ENCODE data around the gene SLC22A1. TPM values are rescaled to one million over a fixed set of nuclear protein-coding genes. Genes with fewer than 3 reads are reported as not detected.
"Not testable (repeated sequence)": the region's sequence is repeated elsewhere in the genome, so short reads cannot be mapped to it uniquely, and the experiment has no call there.

Gene SLC22A1
- total and polyA plus RNA-seq, 7 donors, result 0.17 to 3.3 (median 0.89) TPM

DNA sequence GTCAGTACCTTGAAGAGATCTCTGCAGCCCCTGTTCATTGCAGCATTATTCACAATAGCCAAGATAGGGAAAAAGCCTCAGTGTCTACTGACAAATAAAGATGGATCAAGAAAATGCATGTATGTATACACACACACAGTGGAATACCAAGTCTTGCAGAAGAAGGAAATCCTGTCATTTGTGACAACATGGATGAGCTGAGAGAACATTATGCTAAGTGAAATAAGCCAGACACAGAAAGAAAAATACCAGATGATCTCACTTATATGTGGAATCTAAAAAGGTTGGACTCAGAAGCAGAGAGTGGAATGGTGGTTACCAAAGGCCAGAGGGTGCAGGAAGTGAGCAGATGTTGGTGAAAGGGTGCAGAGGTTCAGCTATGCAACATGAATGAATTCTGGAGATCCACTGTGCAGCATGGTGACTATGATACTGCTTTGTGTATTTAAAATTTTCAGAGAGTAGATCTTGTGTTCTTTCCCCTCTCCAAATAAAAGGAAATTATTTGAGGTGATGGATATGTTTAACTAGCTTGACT is 11.0 kb upstream of the SLC22A1 start:
- no peak overlapping the region for H3K4me3 ChIP-seq
- H3K4me1 ChIP-seq, result no peaks in the 10 kb centered on the region
- TF ChIP-seq, protein P1, sequence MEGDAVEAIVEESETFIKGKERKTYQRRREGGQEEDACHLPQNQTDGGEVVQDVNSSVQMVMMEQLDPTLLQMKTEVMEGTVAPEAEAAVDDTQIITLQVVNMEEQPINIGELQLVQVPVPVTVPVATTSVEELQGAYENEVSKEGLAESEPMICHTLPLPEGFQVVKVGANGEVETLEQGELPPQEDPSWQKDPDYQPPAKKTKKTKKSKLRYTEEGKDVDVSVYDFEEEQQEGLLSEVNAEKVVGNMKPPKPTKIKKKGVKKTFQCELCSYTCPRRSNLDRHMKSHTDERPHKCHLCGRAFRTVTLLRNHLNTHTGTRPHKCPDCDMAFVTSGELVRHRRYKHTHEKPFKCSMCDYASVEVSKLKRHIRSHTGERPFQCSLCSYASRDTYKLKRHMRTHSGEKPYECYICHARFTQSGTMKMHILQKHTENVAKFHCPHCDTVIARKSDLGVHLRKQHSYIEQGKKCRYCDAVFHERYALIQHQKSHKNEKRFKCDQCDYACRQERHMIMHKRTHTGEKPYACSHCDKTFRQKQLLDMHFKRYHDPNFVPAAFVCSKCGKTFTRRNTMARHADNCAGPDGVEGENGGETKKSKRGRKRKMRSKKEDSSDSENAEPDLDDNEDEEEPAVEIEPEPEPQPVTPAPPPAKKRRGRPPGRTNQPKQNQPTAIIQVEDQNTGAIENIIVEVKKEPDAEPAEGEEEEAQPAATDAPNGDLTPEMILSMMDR (IDR thresholded peaks at IDR 0.05), result no peak
- intact Hi-C loops (cut with DNase I), result no loop called here
- no peaks in the 10 kb centered on the region for H3K27me3 ChIP-seq (ENCODE audit: insufficient read depth in 3 of 3, low read length in 2 of 3)
- ATAC-seq, result no peak
- no peak overlapping the region for H3K27ac ChIP-seq
- DNase-seq, result no peak
- peaks cover 0 to 54% of the 10 kb centered on the region in 2 donors for H3K36me3 ChIP-seq (ENCODE audit: insufficient read depth in 1 of 2, low read depth in 1 of 2)
- no peaks in the 10 kb centered on the region for H3K9me3 ChIP-seq

DNA sequence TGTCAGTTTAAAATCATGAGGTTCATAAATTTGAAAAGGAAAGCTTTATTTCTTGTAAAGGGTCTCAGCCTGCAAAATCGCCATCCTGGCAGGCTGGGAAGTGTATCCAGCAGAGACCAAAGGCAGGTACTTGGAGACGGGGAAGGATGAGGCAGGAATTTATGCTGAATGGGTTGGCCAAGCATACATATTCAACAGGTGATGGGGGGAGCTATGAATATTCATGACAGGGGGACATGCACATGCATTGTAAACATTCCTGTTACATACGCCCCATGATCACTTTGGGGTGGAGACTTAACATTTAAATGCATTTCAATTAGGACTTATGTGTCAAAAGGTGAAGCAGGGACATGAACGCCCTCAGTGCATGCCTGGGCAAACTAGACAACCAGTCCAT is 9.8 kb upstream of the SLC22A1 start:
- TF ChIP-seq, protein P1 (IDR thresholded peaks at IDR 0.05), result no peak
- H3K4me1 ChIP-seq, result no peaks in the 10 kb centered on the region
- 73 to 85% (median 75%) methylated on average over 4 of the region's 4 CpGs for WGBS, 3 donors
- intact Hi-C loops (cut with DNase I), result no loop called here
- peaks cover 0 to 43% of the 10 kb centered on the region in 2 donors for H3K36me3 ChIP-seq (ENCODE audit: insufficient read depth in 1 of 2, low read depth in 1 of 2)
- no peak for DNase-seq
- H3K27me3 ChIP-seq (ENCODE audit: insufficient read depth in 3 of 3, low read length in 2 of 3), result no peaks in the 10 kb centered on the region
- ATAC-seq, result no peak
- no peak overlapping the region for H3K27ac ChIP-seq
- no peaks in the 10 kb centered on the region for H3K9me3 ChIP-seq
- H3K4me3 ChIP-seq, result no peak overlapping the region

DNA sequence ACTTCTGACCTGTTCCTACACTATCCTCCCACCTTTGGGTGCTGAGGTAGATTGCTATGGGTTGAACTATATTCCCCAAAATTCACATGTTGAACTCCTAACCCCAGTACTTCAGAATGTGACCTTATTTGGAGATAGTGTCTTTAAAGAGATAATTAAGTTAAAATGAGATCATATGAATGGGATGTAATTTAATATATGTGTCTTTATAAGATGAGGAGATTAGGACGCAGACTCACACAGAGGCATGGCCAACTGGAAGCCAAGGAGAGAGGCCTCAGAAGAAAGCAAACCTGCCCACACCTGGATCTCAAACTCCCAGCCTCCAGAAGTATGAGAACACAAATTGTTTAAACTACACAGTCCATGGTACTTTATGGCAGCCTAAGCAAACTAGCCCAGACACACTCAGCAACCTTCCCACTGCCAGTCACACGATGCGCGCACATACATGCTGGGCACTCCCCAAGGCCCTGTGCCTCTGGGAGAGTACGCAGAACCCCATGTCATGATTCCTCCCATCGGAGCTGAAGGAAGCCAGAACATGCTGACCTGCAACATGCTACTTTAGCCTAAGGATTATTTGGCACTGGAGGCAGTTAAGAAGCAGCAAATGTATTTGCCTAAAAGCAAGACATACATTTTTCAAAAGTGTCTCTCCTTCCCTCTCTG is 8.9 kb upstream of the SLC22A1 start:
- ATAC-seq, result no peak
- Histone ChIP-seq H3K36me3 (ENCODE audit: insufficient read depth in 1 of 2, low read depth in 1 of 2) (peaks cover 0 to 41% of the 10 kb centered on the region in 2 donors), H3K27ac (no peak overlapping the region), H3K4me3 (no peak overlapping the region), H3K27me3 (ENCODE audit: insufficient read depth in 3 of 3, low read length in 2 of 3) (no peaks in the 10 kb centered on the region), H3K9me3 (no peaks in the 10 kb centered on the region), H3K4me1 (no peaks in the 10 kb centered on the region)
- 88 to 95% (median 93%) methylated on average over 6 of the region's 6 CpGs for WGBS, 3 donors
- TF ChIP-seq, protein P1 (IDR thresholded peaks at IDR 0.05), result no peak
- intact Hi-C loops (cut with DNase I), result no loop called here
- DNase-seq, result no peak

DNA sequence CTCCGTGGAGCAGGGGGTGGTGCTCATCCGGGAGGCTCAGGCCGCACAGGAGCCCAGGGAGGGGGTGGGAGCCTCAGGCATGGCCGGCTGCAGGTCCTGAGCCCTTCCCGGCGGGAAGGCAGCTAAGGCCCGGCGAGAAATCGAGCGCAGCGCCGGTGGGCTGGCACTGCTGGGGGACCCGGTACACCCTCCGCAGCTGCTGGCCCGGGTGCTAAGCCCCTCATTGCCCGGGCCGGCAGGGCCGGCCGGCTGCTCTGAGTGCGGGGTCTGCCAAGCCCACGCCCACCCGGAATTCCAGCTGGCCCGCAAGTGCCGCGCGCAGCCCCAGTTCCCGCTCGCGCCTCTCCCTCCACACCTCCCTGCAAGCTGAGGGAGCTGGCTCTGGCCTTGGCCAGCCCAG is 7.1 kb upstream of the SLC22A1 start:
- 95 to 97% (median 97%) methylated on average over 17 to 29 of the region's 29 CpGs for WGBS, 3 donors
- H3K9me3 ChIP-seq; H3K4me3 ChIP-seq; DNase-seq; H3K27me3 ChIP-seq (ENCODE audit: insufficient read depth in 3 of 3, low read length in 2 of 3); intact Hi-C loops (cut with DNase I); ATAC-seq; H3K27ac ChIP-seq; H3K4me1 ChIP-seq: not testable (repeated sequence)
- peaks cover 0 to 28% of the 10 kb centered on the region in 2 donors for H3K36me3 ChIP-seq (ENCODE audit: insufficient read depth in 1 of 2, low read depth in 1 of 2)

DNA sequence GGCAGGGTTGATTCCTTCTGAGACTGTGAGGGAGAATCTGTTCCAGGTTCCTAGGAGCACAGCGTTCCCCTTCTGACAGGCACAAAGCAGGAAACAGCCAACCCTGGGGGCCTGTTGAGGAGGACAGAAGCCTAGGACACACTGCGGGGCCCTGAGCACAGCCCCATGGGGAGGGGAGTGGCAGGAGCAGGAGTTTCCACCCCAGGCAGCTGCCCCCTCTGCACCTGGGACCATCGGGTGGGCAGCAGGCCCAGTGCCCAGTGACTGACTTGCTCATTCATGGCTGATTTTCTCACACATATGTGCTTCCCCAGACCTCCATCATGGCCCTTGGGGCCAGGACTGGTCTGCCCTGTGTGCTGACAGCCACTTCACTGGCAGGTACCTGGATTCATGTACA is 6.2 kb upstream of the SLC22A1 start:
- ATAC-seq, result peak in 1 of 4 donors; percentile 22

More for the DNA sequence above, 6.2 kb upstream of the SLC22A1 start:
- Histone ChIP-seq H3K4me3 (no peak overlapping the region), H3K4me1 (no peaks in the 10 kb centered on the region), H3K27ac (no peak overlapping the region), H3K36me3 (ENCODE audit: insufficient read depth in 1 of 2, low read depth in 1 of 2) (peaks cover 0 to 19% of the 10 kb centered on the region in 2 donors), H3K9me3 (no peaks in the 10 kb centered on the region), H3K27me3 (ENCODE audit: insufficient read depth in 3 of 3, low read length in 2 of 3) (no peaks in the 10 kb centered on the region)
- intact Hi-C loops (cut with DNase I), result no loop called here
- DNase-seq, result no peak
- TF ChIP-seq, protein P1 (IDR thresholded peaks at IDR 0.05), result no peak
- WGBS, 3 donors, result 77 to 87% (median 81%) methylated on average over 3 of the region's 3 CpGs

Data from psoas muscle (tissue), 8 donors.